PFSK-1 (cell line): ENCODE data around the gene ACTMAP.

Experiments
- POLR2AphosphoS5 ChIP-seq: IDR thresholded peaks from 2 replicates; pipeline ENCODE4 v1.6.1; 2012; ENCODE audit warnings: low read depth, mild to moderate bottlenecking, control low read depth, low read length, moderate library complexity
- SIN3A ChIP-seq: IDR thresholded peaks from 2 replicates; pipeline ENCODE4 v1.6.1; 2012; ENCODE audit warnings: mild to moderate bottlenecking, low read length, moderate library complexity, borderline replicate concordance; ENCODE audit not compliant: insufficient read depth
- TAF1 ChIP-seq: IDR thresholded peaks from 2 replicates; pipeline ENCODE4 v1.6.1; 2012; ENCODE audit warnings: low read length, control low read depth, borderline replicate concordance; ENCODE audit not compliant: insufficient read depth

DNA sequence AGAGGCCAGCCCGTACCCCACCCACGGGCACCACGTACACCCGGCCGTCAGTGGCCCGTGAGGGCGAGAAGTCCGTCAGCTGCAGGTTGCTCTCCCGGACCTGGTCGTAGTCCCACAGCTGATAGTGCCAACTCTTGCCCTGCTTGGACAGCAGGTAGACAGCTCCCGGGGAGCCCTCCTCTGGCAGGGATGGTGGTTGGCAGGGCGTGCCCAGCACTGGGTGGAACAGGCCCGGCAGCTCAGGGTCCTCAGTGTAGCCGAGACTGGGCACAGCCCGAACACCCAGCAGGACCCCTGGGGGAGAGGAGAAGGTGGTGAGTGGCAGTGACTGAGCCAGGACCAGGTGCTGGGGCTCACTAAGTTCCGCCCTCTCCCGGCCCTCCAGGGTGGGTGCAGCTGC, 7.8 kb downstream of the ACTMAP start:
- TF ChIP-seq TAF1 (no peak), SIN3A (no peak), POLR2AphosphoS5 (no peak)
